ENCODE measurements around the gene CDKN1B. TPM values are rescaled to one million over a fixed set of nuclear protein-coding genes. Genes with fewer than 3 reads are reported as not detected.

Gene CDKN1B
- total and polyA plus RNA-seq, 2 donors (not counting 3 experiments of a cell fraction or from before 2014, with no cell fraction given): 12.7 to 40.8 TPM

GRCh38 chr12:12686925-12687324 is 30.2 kb upstream of the CDKN1B start:
- ChIA-PET POLR2A (no interaction called here), CTCF (no interaction called here)
- DNase-seq (ENCODE audit: low read depth, low spot score) (no peak), FAIRE-seq (no peak)
- peaks cover 11% of the 10 kb centered on the region for H3K4me1 ChIP-seq (ENCODE audit: control insufficient read depth, extremely low read depth, insufficient read depth, low read length)
- no peaks in the 10 kb centered on the region for H4K20me1 ChIP-seq (replicated peaks; ENCODE audit: control insufficient read depth, extremely low read depth, insufficient read depth, low read length)
- no peak overlapping the region for H3K9ac ChIP-seq (replicated peaks; ENCODE audit: extremely low read depth, insufficient read depth, low read length)
- H3K79me2 ChIP-seq (ENCODE audit: control insufficient read depth, insufficient read depth, low read length): no peaks in the 10 kb centered on the region
- peaks cover 7 to 14% of the 10 kb centered on the region in 2 experiments for H3K27me3 ChIP-seq (ENCODE audit: control insufficient read depth in 2 of 2, insufficient read depth in 2 of 2, low read length in 2 of 2)
- intact Hi-C loops (cut with micrococcal nuclease) (no loop called here), dilution Hi-C loops (cut with MboI; ENCODE audit: extremely low pct_ligation_motif_present, low sequenced_read_pairs) (no loop called here)
- no peaks in the 10 kb centered on the region for H3K9me1 ChIP-seq (replicated peaks; ENCODE audit: control insufficient read depth, extremely low read depth, insufficient read depth, low read length)
- no peak overlapping the region for H2AFZ ChIP-seq (ENCODE audit: low read depth, low read length)
- no TSS peak for BruUV-seq (replicated peaks)
- TF ChIP-seq POLR2AphosphoS5 (IDR thresholded peaks at IDR 0.05; ENCODE audit: insufficient read depth, low read depth, low read length) (no peak), POLR2A (IDR thresholded peaks at IDR 0.05; ENCODE audit: low read depth, low read length) (no peak), EZH2 (IDR thresholded peaks at IDR 0.05; ENCODE audit: borderline replicate concordance, low read depth, low read length, severe bottlenecking) (no peak), JUN (IDR thresholded peaks at IDR 0.05; ENCODE audit: borderline replicate concordance, insufficient read depth, insufficient read length, low read depth) (no peak), FOS (IDR thresholded peaks at IDR 0.05; ENCODE audit: borderline replicate concordance, insufficient read depth, low read length) (no peak), CTCF (IDR thresholded peaks at IDR 0.05; ENCODE audit: extremely low read depth in 1 of 2, insufficient read depth in 1 of 2, low read depth in 1 of 2, low read length in 2 of 2) (no peak), MAX (IDR thresholded peaks at IDR 0.05; ENCODE audit: insufficient read depth, insufficient read length) (no peak), MYC (IDR thresholded peaks at IDR 0.05; ENCODE audit: low read depth, low read length) (no peak), GATA2 (IDR thresholded peaks at IDR 0.05; ENCODE audit: insufficient read depth, insufficient read length, low read depth, low read length) (no peak)
- no peak overlapping the region for H3K4me2 ChIP-seq (ENCODE audit: insufficient read depth, low read length)
- H3K9me3 ChIP-seq (replicated peaks; ENCODE audit: control insufficient read depth, insufficient read depth, low read length): no peaks in the 10 kb centered on the region
- H3K36me3 ChIP-seq (ENCODE audit: control insufficient read depth in 2 of 2, extremely low read depth in 1 of 2, insufficient read depth in 2 of 2, low read length in 2 of 2): no peaks in the 10 kb centered on the region
- no peak overlapping the region for H3K4me3 ChIP-seq (replicated peaks in 1 of 3; ENCODE audit: insufficient read depth in 1 of 3, low read depth in 1 of 3, low read length in 3 of 3)
- H3K27ac ChIP-seq (ENCODE audit: insufficient read depth, low read depth, low read length): no peak overlapping the region

Measured in endothelial cell of umbilical vein (primary cell).